ENCODE results near the gene FGFBP1. TPM values are rescaled to one million over a fixed set of nuclear protein-coding genes. Genes with fewer than 3 reads are reported as not detected.

The FGFBP1 gene
- total and polyA plus RNA-seq, 3 donors from 2014 or later = 1.1 TPM; not detected in 2

GRCh38 chr4:15906020-15906443, 32.5 kb downstream of the FGFBP1 start:
- H3K27ac ChIP-seq = no peak overlapping the region
- no peak overlapping the region for H3K4me3 ChIP-seq
- WGBS, 2 donors = 57 to 76% methylated on average over 20 to 24 of the region's 25 CpGs
- no peaks in the 10 kb centered on the region for H3K36me3 ChIP-seq (ENCODE audit: low read depth, missing control alignments)
- H3K4me1 ChIP-seq = no peaks in the 10 kb centered on the region
- H3K27me3 ChIP-seq = no peaks in the 10 kb centered on the region
- intact Hi-C loops (cut with DNase I; ENCODE audit: low total_unique reads) = no loop called here
- no peak for DNase-seq
- no peaks in the 10 kb centered on the region for H3K9me3 ChIP-seq
- TF ChIP-seq POLR2A (IDR thresholded peaks at IDR 0.05) = no peak
- TF ChIP-seq, protein P1, sequence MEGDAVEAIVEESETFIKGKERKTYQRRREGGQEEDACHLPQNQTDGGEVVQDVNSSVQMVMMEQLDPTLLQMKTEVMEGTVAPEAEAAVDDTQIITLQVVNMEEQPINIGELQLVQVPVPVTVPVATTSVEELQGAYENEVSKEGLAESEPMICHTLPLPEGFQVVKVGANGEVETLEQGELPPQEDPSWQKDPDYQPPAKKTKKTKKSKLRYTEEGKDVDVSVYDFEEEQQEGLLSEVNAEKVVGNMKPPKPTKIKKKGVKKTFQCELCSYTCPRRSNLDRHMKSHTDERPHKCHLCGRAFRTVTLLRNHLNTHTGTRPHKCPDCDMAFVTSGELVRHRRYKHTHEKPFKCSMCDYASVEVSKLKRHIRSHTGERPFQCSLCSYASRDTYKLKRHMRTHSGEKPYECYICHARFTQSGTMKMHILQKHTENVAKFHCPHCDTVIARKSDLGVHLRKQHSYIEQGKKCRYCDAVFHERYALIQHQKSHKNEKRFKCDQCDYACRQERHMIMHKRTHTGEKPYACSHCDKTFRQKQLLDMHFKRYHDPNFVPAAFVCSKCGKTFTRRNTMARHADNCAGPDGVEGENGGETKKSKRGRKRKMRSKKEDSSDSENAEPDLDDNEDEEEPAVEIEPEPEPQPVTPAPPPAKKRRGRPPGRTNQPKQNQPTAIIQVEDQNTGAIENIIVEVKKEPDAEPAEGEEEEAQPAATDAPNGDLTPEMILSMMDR (IDR thresholded peaks at IDR 0.05) = no peak

- Histone ChIP-seq H3K9me3 (no peaks in the 10 kb centered on the region), H3K4me3 (no peak overlapping the region), H3K27ac (no peak overlapping the region), H3K36me3 (ENCODE audit: low read depth, missing control alignments) (no peaks in the 10 kb centered on the region), H3K4me1 (no peaks in the 10 kb centered on the region), H3K27me3 (no peaks in the 10 kb centered on the region)
- TF ChIP-seq POLR2A (IDR thresholded peaks at IDR 0.05) = no peak
- intact Hi-C loops (cut with DNase I; ENCODE audit: low total_unique reads) = no loop called here
- WGBS, 2 donors = 82 to 90% methylated on average over 2 of the region's 2 CpGs
- DNase-seq = no peak
Measured at GRCh38 chr4:15902746-15903145, 35.8 kb downstream of the FGFBP1 start.

DNA sequence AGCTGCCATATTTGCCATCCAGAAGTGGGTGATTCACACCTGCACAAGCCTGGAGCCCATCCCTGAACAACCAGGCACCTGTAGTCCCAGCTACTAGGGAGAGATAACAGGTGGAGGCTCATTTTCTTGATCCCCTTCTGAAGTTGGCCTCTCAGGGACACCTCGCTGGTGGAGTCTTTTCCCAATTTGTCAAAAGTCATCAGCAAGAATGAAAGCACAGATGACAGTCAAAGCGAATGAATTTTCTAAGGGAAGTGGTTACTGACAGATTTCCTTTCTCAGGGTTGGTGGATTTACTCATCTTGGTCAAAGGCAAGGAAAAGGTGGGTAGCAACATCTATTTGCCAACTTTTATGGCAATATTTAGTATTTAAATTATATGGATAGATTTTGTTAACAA, 36.5 kb downstream of the FGFBP1 start:
- no peak for DNase-seq
- intact Hi-C loops (cut with DNase I; ENCODE audit: low total_unique reads) = no loop called here
- WGBS, 2 donors = 85 to 93% methylated on average over 2 of the region's 2 CpGs

GRCh38 chr4:15901007-15901406, 37.5 kb downstream of the FGFBP1 start:
- TF ChIP-seq POLR2A (IDR thresholded peaks at IDR 0.05) = no peak
- TF ChIP-seq, protein P1 (IDR thresholded peaks at IDR 0.05) = no peak
- Histone ChIP-seq H3K4me1 (no peaks in the 10 kb centered on the region), H3K27ac (no peak overlapping the region), H3K27me3 (no peaks in the 10 kb centered on the region), H3K9me3 (no peaks in the 10 kb centered on the region), H3K36me3 (ENCODE audit: low read depth, missing control alignments) (no peaks in the 10 kb centered on the region), H3K4me3 (no peak overlapping the region)
- intact Hi-C loops (cut with DNase I; ENCODE audit: low total_unique reads) = no loop called here
- WGBS, 2 donors = 64 to 65% methylated on average over 3 of the region's 3 CpGs
- no peak for DNase-seq

More for the DNA sequence above, 36.5 kb downstream of the FGFBP1 start:
- no peaks in the 10 kb centered on the region for H3K4me1 ChIP-seq
- H3K36me3 ChIP-seq (ENCODE audit: low read depth, missing control alignments) = no peaks in the 10 kb centered on the region
- no peak for TF ChIP-seq POLR2A (IDR thresholded peaks at IDR 0.05)
- TF ChIP-seq, protein P1 (IDR thresholded peaks at IDR 0.05) = no peak
- H3K27ac ChIP-seq = no peak overlapping the region
- H3K27me3 ChIP-seq = no peaks in the 10 kb centered on the region
- no peaks in the 10 kb centered on the region for H3K9me3 ChIP-seq
- H3K4me3 ChIP-seq = no peak overlapping the region

DNA sequence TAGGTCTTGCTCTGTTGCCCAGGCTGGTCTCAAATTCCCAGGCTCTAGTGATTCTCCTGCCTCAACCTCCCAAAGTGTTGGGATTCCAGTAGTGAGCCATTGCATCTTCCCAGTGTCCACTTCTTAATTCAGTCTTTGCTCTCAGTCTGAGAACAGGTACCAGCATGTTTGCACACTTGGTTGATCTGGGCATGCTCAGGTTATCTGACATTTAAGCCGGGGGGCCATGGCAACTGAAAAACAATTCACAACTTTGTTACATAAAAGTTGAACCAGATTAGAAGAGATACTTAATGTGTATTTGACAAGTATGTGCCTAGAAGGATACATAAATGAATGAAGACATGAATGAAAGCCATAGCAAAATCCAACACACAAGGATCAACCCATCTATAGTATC, 39.0 kb downstream of the FGFBP1 start:
- Histone ChIP-seq H3K4me1 (no peaks in the 10 kb centered on the region), H3K9me3 (no peaks in the 10 kb centered on the region), H3K36me3 (ENCODE audit: low read depth, missing control alignments) (no peaks in the 10 kb centered on the region), H3K27ac (no peak overlapping the region), H3K27me3 (no peaks in the 10 kb centered on the region), H3K4me3 (no peak overlapping the region)
- DNase-seq = no peak
- intact Hi-C loops (cut with DNase I; ENCODE audit: low total_unique reads) = no loop called here
- TF ChIP-seq, protein P1 (IDR thresholded peaks at IDR 0.05) = no peak
- TF ChIP-seq POLR2A (IDR thresholded peaks at IDR 0.05) = no peak
- WGBS, 2 donors = 54 to 69% methylated on average over 1 of the region's 1 CpG
